K562 (cell line): Measurements from ENCODE around the gene SLX9. TPM values are rescaled to one million over a fixed set of nuclear protein-coding genes. Genes with fewer than 3 reads are reported as not detected.

Source experiments
- ATAC-seq: fragments of 200-7000 bp; cut with Tn5 transposase; 3 replicates; pipeline ENCODE4 v1.9.1; 2020; ENCODE audit warnings: moderate library complexity
- BruUV-seq: library from RNA; stranded (reverse); fragments of 400-500 nt; replicated peaks from 2 replicates; lab custom pipeline; 2021; lab: Mats Ljungman, UMichigan
- CTCF ChIA-PET: fragments of 300-600 bp; formaldehyde crosslinking; extraction: SDS; loops from one replicate; lab custom pipeline; 2021; ENCODE audit warnings: low intra/inter-chr PET ratio; lab: Yijun Ruan, JAX
- POLR2A ChIA-PET: fragments of 300-600, 350-650 bp; sonication (Branson Sonifier 250); formaldehyde crosslinking; extraction: SDS; loops from one replicate; lab custom pipeline; 2021; ENCODE audit warnings: antibody characterized with exemption, inconsistent platforms; lab: Yijun Ruan, JAX
- DNase-seq, 4 experiments: peaks; one replicate each; pipeline versions ENCODE4 v3.0.0 to v3.0.0-alpha.2; 2011 to 2018; ENCODE audit warnings: low spot score in 3 of 4, mixed read lengths in 3 of 4; ENCODE audit errors: extremely low read depth in 1 of 4
- FAIRE-seq: peaks from 2 replicates; lab custom pipeline; 2011; peaks lifted over from hg19 to GRCh38; lab: Jason Lieb, UNC
- H2AFZ ChIP-seq: 2 replicates; pipeline ENCODE4 v1.6.0; 2011; ENCODE audit warnings: low read depth, low read length, control low read depth, inconsistent platforms
- H3K27ac ChIP-seq: fragments of 200-600 bp; 3 replicates; pipeline ENCODE4 v1.8.0; 2011; ENCODE audit warnings: low read depth, mild to moderate bottlenecking, control low read depth, inconsistent platforms, low read length, moderate library complexity, mixed read lengths; ENCODE audit errors: extremely low read depth
- H3K27me3 ChIP-seq, 2 experiments: fragments of 300-600 bp in 1 of 2; 2 replicates in 1 of 2; 3 replicates in 1 of 2; pipeline versions ENCODE4 v1.6.0 to v1.8.0; 2011; ENCODE audit warnings: inconsistent platforms in 2 of 2, low read length in 2 of 2, mild to moderate bottlenecking in 1 of 2, mixed read lengths in 1 of 2, moderate library complexity in 1 of 2; ENCODE audit not compliant: control insufficient read depth in 2 of 2, insufficient read depth in 2 of 2
- H3K36me3 ChIP-seq: fragments of 300-600 bp; 3 replicates; pipeline ENCODE4 v1.8.0; 2011; ENCODE audit warnings: mild to moderate bottlenecking, low read length, inconsistent platforms; ENCODE audit not compliant: control insufficient read depth, insufficient read depth
- H3K4me1 ChIP-seq, 2 experiments: fragments of 200-600 bp in 1 of 2; replicated peaks in 1 of 2; 2 replicates in 1 of 2; 3 replicates in 1 of 2; pipeline versions ENCODE4 v1.5.1 to v1.8.0; 2011; ENCODE audit warnings: inconsistent platforms in 2 of 2, low read length in 2 of 2, mild to moderate bottlenecking in 1 of 2, mixed read lengths in 1 of 2, moderate library complexity in 1 of 2; ENCODE audit not compliant: control insufficient read depth in 2 of 2, insufficient read depth in 2 of 2
- H3K4me2 ChIP-seq: 2 replicates; pipeline ENCODE4 v1.6.1; 2011; ENCODE audit warnings: low read length, control low read depth, inconsistent platforms, mixed read lengths; ENCODE audit not compliant: insufficient read depth
- H3K4me3 ChIP-seq: fragments of 200-600 bp; sonication (generic), shearing (Covaris generic); 2 replicates; pipeline ENCODE4 v1.5.1; 2016; ENCODE audit warnings: control low read depth, inconsistent platforms
- H3K79me2 ChIP-seq: fragments of 200-600 bp; 3 replicates; pipeline ENCODE4 v1.8.0; 2011; ENCODE audit warnings: low read length, inconsistent platforms; ENCODE audit not compliant: control insufficient read depth, insufficient read depth
- H3K9ac ChIP-seq, 2 experiments: 2 replicates each; pipeline versions ENCODE4 v1.6.0 to v1.6.1; 2011; ENCODE audit warnings: low read depth in 2 of 2, low read length in 2 of 2, control low read depth in 1 of 2, inconsistent platforms in 1 of 2, mild to moderate bottlenecking in 1 of 2, mixed read lengths in 1 of 2; ENCODE audit not compliant: insufficient read depth in 1 of 2
- H3K9me1 ChIP-seq: one replicate; pipeline ENCODE4 v1.6.0; 2011; ENCODE audit warnings: inconsistent platforms, mild to moderate bottlenecking, low read length, moderate library complexity; ENCODE audit not compliant: control insufficient read depth, insufficient read depth
- H3K9me3 ChIP-seq: replicated peaks from 2 replicates; pipeline ENCODE4 v1.5.1; 2011; ENCODE audit warnings: low read depth, low read length, inconsistent platforms; ENCODE audit not compliant: control insufficient read depth, insufficient read depth
- H4K20me1 ChIP-seq: replicated peaks from 2 replicates; pipeline ENCODE4 v1.6.1; 2011; ENCODE audit warnings: low read length, inconsistent platforms, mixed read lengths; ENCODE audit not compliant: control insufficient read depth, insufficient read depth
- CBFA2T3 ChIP-seq: fragments of 450-650 bp; IDR thresholded peaks from 2 replicates; pipeline ENCODE4 v1.6.1; 2017
- CREB1 ChIP-seq, 2 experiments: sonication (generic) in 1 of 2; formaldehyde crosslinking in 1 of 2; IDR thresholded peaks; 2 replicates each; pipeline versions ENCODE4 v1.6.1 to v1.8.0; 2012 to 2022; ENCODE audit warnings: inconsistent platforms in 1 of 2, mild to moderate bottlenecking in 1 of 2, missing genetic modification reagents in 1 of 2, moderate library complexity in 1 of 2
- HIVEP1 ChIP-seq: fragments of 250-450 bp; sonication (Bioruptor Pico); IDR thresholded peaks from 2 replicates; pipeline ENCODE4 v1.4.0; 2020; ENCODE audit warnings: mild to moderate bottlenecking
- POLR2G ChIP-seq: fragments of 200-400 bp; formaldehyde crosslinking; IDR thresholded peaks from 2 replicates; pipeline ENCODE4 v1.6.1; 2017; ENCODE audit warnings: low read depth, mild to moderate bottlenecking, antibody characterized with exemption, low read length, moderate library complexity
- SAP30 ChIP-seq: fragments of 200-600 bp; sonication (generic); IDR thresholded peaks from 2 replicates; pipeline ENCODE4 v1.6.1; 2012; ENCODE audit warnings: borderline replicate concordance, low read depth, mild to moderate bottlenecking, moderate library complexity, low read length, control low read depth, inconsistent platforms; ENCODE audit not compliant: insufficient read depth, poor library complexity, severe bottlenecking
- SMC3 ChIP-seq: conservative IDR thresholded peaks from 2 replicates; pipeline ENCODE4 v1.6.1; 2011; ENCODE audit warnings: low read depth, low read length, improper control_type of control experiment; ENCODE audit not compliant: insufficient read depth
- SRSF9 ChIP-seq: fragments of 200-400 bp; formaldehyde crosslinking; IDR thresholded peaks from 2 replicates; pipeline ENCODE4 v1.6.1; 2017; ENCODE audit warnings: low read depth, low read length, borderline replicate concordance
- TAL1 ChIP-seq: fragments of 450-650 bp; IDR thresholded peaks from 2 replicates; pipeline ENCODE4 v1.6.1; 2016; ENCODE audit warnings: mild to moderate bottlenecking
- ZBTB12 ChIP-seq: fragments of 250-450 bp; sonication (Bioruptor Pico); IDR thresholded peaks from 2 replicates; pipeline ENCODE4 v1.4.0; 2020
- ZBTB17 ChIP-seq: fragments of 450-650 bp; formaldehyde crosslinking; IDR thresholded peaks from 2 replicates; pipeline ENCODE4 v1.4.0; 2020; ENCODE audit warnings: mild to moderate bottlenecking
- ZNF347 ChIP-seq: fragments of 450-650 bp; formaldehyde crosslinking; IDR thresholded peaks from 2 replicates; pipeline ENCODE4 v1.4.0; 2020; ENCODE audit warnings: low read depth, mild to moderate bottlenecking, moderate library complexity
- WGBS: fragments of 100-300 bp; shearing (Covaris generic); methylation state at CpG from one replicate; pipeline ENCODE4 v1.1.6; 2016; ENCODE audit warnings: low coverage, mixed read lengths; ENCODE audit not compliant: insufficient coverage; ENCODE audit errors: missing lambda C conversion rate; 5-methylcytosine and 5-hydroxymethylcytosine counted together
- in situ Hi-C: fragments of 300-500 bp; cut with MboI; formaldehyde crosslinking; loops from 4 replicates; pipeline ENCODE4 v1.15.0; 2018; ENCODE audit warnings: inconsistent platforms, mixed read lengths
- intact Hi-C: fragments of 100-400 bp; cut with micrococcal nuclease; formaldehyde crosslinking; loops from 2 replicates; pipeline ENCODE4 v1.14.2; 2022
- polyA plus RNA-seq, 8 experiments: library from polyadenylated mRNA; depleted of rRNA in 4 of 8; stranded (reverse) in 5 of 8; unstranded in 3 of 8; fragments of >200 nt; fragmentation: Nextera tagmentation in 2 of 8; fragmentation: Illumina TruSeq in 1 of 8; extraction: Ambion mirVana in 2 of 8; extraction: Trizol in 1 of 8; gene quantifications; 2 replicates each; pipeline versions ENCODE4 v1.2.1 to v1.2.3, GENCODE V29; 2011 to 2014; ENCODE audit warnings: inconsistent platforms in 1 of 8, missing spikeins in 1 of 8
- total RNA-seq, 7 experiments: library from RNA; depleted of rRNA in 6 of 7; stranded (reverse); fragments of >200 nt in 6 of 7; fragmentation: Illumina TruSeq in 2 of 7; extraction: Trizol in 2 of 7; gene quantifications; 2 replicates each; pipeline versions ENCODE4 v1.2.1 to v1.2.3, GENCODE V29; 2011 to 2021; ENCODE audit warnings: low replicate concordance in 1 of 7
- TF ChIP-seq, protein P1 (sequence below): fragments of 450-650 bp; IDR thresholded peaks from 2 replicates; pipeline ENCODE4 v1.6.1; 2018; ENCODE audit not compliant: partially characterized antibody

Gene SLX9
- total and polyA plus RNA-seq, 9 of the 15 experiments (the other 6 are each of a cell fraction or from before 2014, with no cell fraction given): 1.2 to 75.5 (median 16.5) TPM

DNA sequence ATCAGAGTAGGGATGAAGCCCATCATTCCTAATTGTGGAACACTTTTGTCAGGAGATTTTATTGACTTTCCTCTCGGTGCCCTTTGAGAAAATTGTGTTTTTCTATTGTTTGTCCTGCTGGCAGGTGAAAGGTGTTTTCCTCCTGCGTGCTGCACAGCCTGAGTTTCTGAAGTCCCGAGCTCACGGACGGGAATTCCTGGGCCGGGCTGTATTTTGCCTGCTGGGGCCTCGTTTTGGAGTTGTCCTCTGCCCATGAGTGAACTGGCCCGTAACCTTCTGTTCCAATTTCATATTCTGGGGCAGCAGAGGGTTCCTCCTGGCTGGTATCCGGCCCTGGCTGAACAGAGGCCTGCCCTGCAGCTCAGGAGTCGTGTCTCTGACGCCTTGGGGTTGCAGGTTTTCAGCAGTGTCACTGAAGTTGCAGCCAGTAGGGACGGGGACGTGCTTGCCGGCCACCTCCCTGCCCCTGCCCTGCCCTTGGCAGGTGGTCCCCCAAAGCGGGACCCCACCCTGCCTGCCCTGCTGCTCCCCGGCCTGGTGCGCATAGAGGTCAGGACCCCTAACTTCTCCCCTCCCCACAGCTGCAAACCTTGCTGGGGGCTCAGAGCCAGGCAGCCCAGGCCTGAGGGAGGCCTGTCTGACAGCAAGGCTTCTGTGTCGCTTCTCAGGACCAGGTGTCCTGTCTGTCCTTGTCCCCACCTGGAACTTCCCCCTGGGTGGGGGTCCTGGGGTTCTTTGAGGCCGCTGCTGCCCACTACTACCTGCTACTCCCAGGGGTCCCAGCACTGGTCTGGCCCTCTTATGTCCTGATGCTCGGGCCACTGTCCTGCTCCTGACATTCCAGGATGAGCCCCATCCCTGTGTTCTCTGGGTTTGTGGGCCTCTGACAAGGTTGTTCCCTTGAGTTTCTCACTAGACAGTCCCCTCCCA, 49.0 kb downstream of the SLX9 start:
- no peak overlapping the region for H3K27ac ChIP-seq
- H3K4me1 ChIP-seq: peaks cover 0 to 77% of the 10 kb centered on the region in 2 experiments; a peak in 1 of 5 replicates
- DNase-seq (no peak), ATAC-seq (no peak), FAIRE-seq (no peak)
- H3K27me3 ChIP-seq: peaks cover 30 to 66% of the 10 kb centered on the region in 2 experiments
- POLR2A ChIA-PET: interaction anchor here (0.6 to 0.9 kb wide), 3 partner anchors 10 to 58 kb away, joined by 3 to 5 read pairs (median 3); no protein-coding TSS in a partner anchor
- H3K4me2 ChIP-seq: no peak overlapping the region
- H3K4me3 ChIP-seq: no peak overlapping the region
- in situ Hi-C loops: no loop called here
- no TSS peak for BruUV-seq
- no peak overlapping the region for H3K9ac ChIP-seq
- peaks cover 4% of the 10 kb centered on the region for H3K9me1 ChIP-seq
- CTCF ChIA-PET: no interaction called here
- peaks cover 41% of the 10 kb centered on the region for H4K20me1 ChIP-seq
- no peaks in the 10 kb centered on the region for H3K79me2 ChIP-seq
- H3K36me3 ChIP-seq: no peaks in the 10 kb centered on the region
- H3K9me3 ChIP-seq: no peaks in the 10 kb centered on the region
- TF ChIP-seq SAP30: no peak
- no peak for TF ChIP-seq HIVEP1 (CRISPR knock-in tag)
- TF ChIP-seq TAL1: no peak
- TF ChIP-seq ZBTB12 (CRISPR knock-in tag): no peak
- TF ChIP-seq SRSF9: no peak
- no peak for TF ChIP-seq SMC3
- no peak for TF ChIP-seq POLR2G
- TF ChIP-seq, protein P1, sequence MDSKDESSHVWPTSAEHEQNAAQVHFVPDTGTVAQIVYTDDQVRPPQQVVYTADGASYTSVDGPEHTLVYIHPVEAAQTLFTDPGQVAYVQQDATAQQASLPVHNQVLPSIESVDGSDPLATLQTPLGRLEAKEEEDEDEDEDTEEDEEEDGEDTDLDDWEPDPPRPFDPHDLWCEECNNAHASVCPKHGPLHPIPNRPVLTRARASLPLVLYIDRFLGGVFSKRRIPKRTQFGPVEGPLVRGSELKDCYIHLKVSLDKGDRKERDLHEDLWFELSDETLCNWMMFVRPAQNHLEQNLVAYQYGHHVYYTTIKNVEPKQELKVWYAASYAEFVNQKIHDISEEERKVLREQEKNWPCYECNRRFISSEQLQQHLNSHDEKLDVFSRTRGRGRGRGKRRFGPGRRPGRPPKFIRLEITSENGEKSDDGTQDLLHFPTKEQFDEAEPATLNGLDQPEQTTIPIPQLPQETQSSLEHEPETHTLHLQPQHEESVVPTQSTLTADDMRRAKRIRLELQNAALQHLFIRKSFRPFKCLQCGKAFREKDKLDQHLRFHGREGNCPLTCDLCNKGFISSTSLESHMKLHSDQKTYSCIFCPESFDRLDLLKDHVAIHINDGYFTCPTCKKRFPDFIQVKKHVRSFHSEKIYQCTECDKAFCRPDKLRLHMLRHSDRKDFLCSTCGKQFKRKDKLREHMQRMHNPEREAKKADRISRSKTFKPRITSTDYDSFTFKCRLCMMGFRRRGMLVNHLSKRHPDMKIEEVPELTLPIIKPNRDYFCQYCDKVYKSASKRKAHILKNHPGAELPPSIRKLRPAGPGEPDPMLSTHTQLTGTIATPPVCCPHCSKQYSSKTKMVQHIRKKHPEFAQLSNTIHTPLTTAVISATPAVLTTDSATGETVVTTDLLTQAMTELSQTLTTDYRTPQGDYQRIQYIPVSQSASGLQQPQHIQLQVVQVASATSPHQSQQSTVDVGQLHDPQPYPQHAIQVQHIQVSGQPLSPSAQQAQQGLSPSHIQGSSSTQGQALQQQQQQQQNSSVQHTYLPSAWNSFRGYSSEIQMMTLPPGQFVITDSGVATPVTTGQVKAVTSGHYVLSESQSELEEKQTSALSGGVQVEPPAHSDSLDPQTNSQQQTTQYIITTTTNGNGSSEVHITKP: no peak
- no peak for TF ChIP-seq ZNF347
- no peak for TF ChIP-seq CBFA2T3
- no peak for TF ChIP-seq ZBTB17 (CRISPR knock-in tag)
- TF ChIP-seq CREB1 (IDR thresholded peaks at IDR 0.05): no peak
- no peak for TF ChIP-seq CREB1 (CRISPR knock-in tag; IDR thresholded peaks at IDR 0.05)
- TF ChIP-seq, all 486 proteins: peak for 0
- intact Hi-C loops: no loop called here
- H2AFZ ChIP-seq: no peak overlapping the region
- WGBS: 13% methylated on average over 20 of the region's 20 CpGs
